H1 (cell line): Measurements from ENCODE around the gene PSMB5. TPM values are rescaled to one million over a fixed set of nuclear protein-coding genes. Genes with fewer than 3 reads are reported as not detected.

Source experiments
- CTCF ChIA-PET: fragments of 300-600 bp; sonication (Branson Sonifier 250); formaldehyde crosslinking; loops from one replicate; lab custom pipeline; 2021; ENCODE audit not compliant: partially characterized antibody; lab: Charles Lee
- POLR2A ChIA-PET: fragments of 300-600 bp; sonication (Branson Sonifier 250); formaldehyde crosslinking; loops from one replicate; lab custom pipeline; 2021; ENCODE audit warnings: inconsistent platforms; ENCODE audit not compliant: partially characterized antibody; lab: Charles Lee
- DNase-seq, 2 experiments: peaks; one replicate each; pipeline versions ENCODE4 v3.0.0 to v3.0.0-alpha.2; 2010 to 2022; ENCODE audit warnings: low spot score in 2 of 2, low read depth in 1 of 2, mixed read lengths in 1 of 2
- FAIRE-seq: peaks from 2 replicates; lab custom pipeline; 2011; peaks lifted over from hg19 to GRCh38; lab: Jason Lieb, UNC
- H2AFZ ChIP-seq: 2 replicates; pipeline ENCODE4 v1.8.1; 2012; ENCODE audit warnings: low read length, inconsistent platforms
- H2AK5ac ChIP-seq: 2 replicates; pipeline ENCODE4 v1.6.1; 2013; ENCODE audit warnings: low read depth, low read length
- H2BK120ac ChIP-seq: replicated peaks from 2 replicates; pipeline ENCODE3; 2013; ENCODE audit warnings: low read depth, low read length, inconsistent platforms
- H2BK12ac ChIP-seq: 2 replicates; pipeline ENCODE4 v1.6.1; 2013; ENCODE audit warnings: low read depth, low read length
- H2BK15ac ChIP-seq: 2 replicates; pipeline ENCODE4 v1.6.1; 2013; ENCODE audit warnings: low read length
- H2BK20ac ChIP-seq: 2 replicates; pipeline ENCODE4 v1.6.1; 2013; ENCODE audit warnings: low read length
- H2BK5ac ChIP-seq: 2 replicates; pipeline ENCODE4 v1.6.1; 2013; ENCODE audit warnings: low read depth, low read length
- H3K14ac ChIP-seq: 2 replicates; pipeline ENCODE4 v1.6.1; 2013; ENCODE audit warnings: inconsistent platforms; ENCODE audit not compliant: insufficient read length
- H3K18ac ChIP-seq: 2 replicates; pipeline ENCODE4 v1.6.1; 2013; ENCODE audit warnings: low read length; ENCODE audit errors: extremely low read depth
- H3K23ac ChIP-seq: 2 replicates; pipeline ENCODE4 v1.6.1; 2013; ENCODE audit warnings: inconsistent platforms; ENCODE audit not compliant: insufficient read length
- H3K23me2 ChIP-seq: 2 replicates; pipeline ENCODE4 v1.6.1; 2013; ENCODE audit warnings: low read depth, low read length
- H3K27ac ChIP-seq: 2 replicates; pipeline ENCODE4 v1.6.1; 2011; ENCODE audit warnings: low read depth, low read length, inconsistent platforms
- H3K27me3 ChIP-seq, 4 experiments: replicated peaks in 1 of 4; 1 replicate in 1 of 4; 2 replicates in 3 of 4; pipeline versions ENCODE4 v1.6.1 to v1.8.1; 2011 to 2013; ENCODE audit warnings: low read length in 3 of 4, mild to moderate bottlenecking in 3 of 4, inconsistent platforms in 2 of 4, mixed read lengths in 2 of 4, moderate library complexity in 1 of 4; ENCODE audit not compliant: control insufficient read depth in 3 of 4, insufficient read depth in 3 of 4; ENCODE audit errors: extremely low read depth in 1 of 4
- H3K36me3 ChIP-seq, 4 experiments: 2 replicates each; pipeline versions ENCODE4 v1.6.1 to v1.8.1; 2011 to 2013; ENCODE audit warnings: mild to moderate bottlenecking in 4 of 4, low read length in 3 of 4, moderate library complexity in 2 of 4, control low read depth in 1 of 4, inconsistent platforms in 1 of 4; ENCODE audit not compliant: insufficient read depth in 4 of 4, control insufficient read depth in 2 of 4
- H3K4ac ChIP-seq: replicated peaks from 2 replicates; pipeline ENCODE3; 2013; ENCODE audit warnings: low read length, low read depth, mixed read lengths, inconsistent platforms; ENCODE audit not compliant: insufficient read length
- H3K4me1 ChIP-seq, 4 experiments: replicated peaks in 1 of 4; 1 replicate in 1 of 4; 2 replicates in 3 of 4; pipeline versions ENCODE4 v1.6.1 to v1.8.1; 2011 to 2013; ENCODE audit warnings: low read length in 3 of 4, inconsistent platforms in 2 of 4, mixed read lengths in 1 of 4; ENCODE audit not compliant: insufficient read depth in 4 of 4, control insufficient read depth in 3 of 4
- H3K4me2 ChIP-seq, 2 experiments: 2 replicates each; pipeline versions ENCODE4 v1.6.1 to v1.8.1; 2011 to 2013; ENCODE audit warnings: low read depth in 2 of 2, low read length in 2 of 2, control low read depth in 1 of 2, inconsistent platforms in 1 of 2, mild to moderate bottlenecking in 1 of 2; ENCODE audit not compliant: insufficient read depth in 1 of 2
- H3K4me3 ChIP-seq, 4 experiments: fragments of 200-600, 300-600 bp in 1 of 4; sonication (generic), shearing (Covaris generic), sonication (Bioruptor Twin) in 1 of 4; 2 replicates each; pipeline versions ENCODE4 v1.5.1 to v1.8.1; 2011 to 2016; ENCODE audit warnings: low read length in 4 of 4, low read depth in 3 of 4, control low read depth in 2 of 4, inconsistent platforms in 2 of 4, mild to moderate bottlenecking in 2 of 4, mixed read lengths in 1 of 4, moderate library complexity in 1 of 4; ENCODE audit not compliant: insufficient read depth in 2 of 4; ENCODE audit errors: extremely low read depth in 1 of 4
- H3K56ac ChIP-seq: replicated peaks from 2 replicates; pipeline ENCODE3; 2013; ENCODE audit warnings: low read depth, mild to moderate bottlenecking, mixed read lengths, low read length, inconsistent platforms; ENCODE audit not compliant: insufficient read length
- H3K79me1 ChIP-seq: 2 replicates; pipeline ENCODE4 v1.6.1; 2013; ENCODE audit warnings: low read depth, low read length, control low read depth
- H3K79me2 ChIP-seq, 2 experiments: 2 replicates each; pipeline versions ENCODE4 v1.6.1 to v1.8.1; 2012 to 2013; ENCODE audit warnings: low read length in 2 of 2, mild to moderate bottlenecking in 2 of 2, inconsistent platforms in 1 of 2; ENCODE audit not compliant: insufficient read depth in 2 of 2, control insufficient read depth in 1 of 2
- H3K9ac ChIP-seq, 4 experiments: replicated peaks in 1 of 4; 1 replicate in 1 of 4; 2 replicates in 3 of 4; pipeline versions ENCODE4 v1.6.1 to v1.8.1; 2011 to 2013; ENCODE audit warnings: low read depth in 3 of 4, low read length in 3 of 4, control low read depth in 2 of 4, mild to moderate bottlenecking in 2 of 4, moderate library complexity in 2 of 4, inconsistent platforms in 1 of 4; ENCODE audit errors: extremely low read depth in 1 of 4
- H3K9me3 ChIP-seq, 2 experiments: 2 replicates each; pipeline versions ENCODE4 v1.6.1 to v1.8.1; 2012 to 2013; ENCODE audit warnings: mild to moderate bottlenecking in 2 of 2, moderate library complexity in 2 of 2, control low read depth in 1 of 2, inconsistent platforms in 1 of 2, low read depth in 1 of 2, low read length in 1 of 2, mixed read lengths in 1 of 2; ENCODE audit not compliant: insufficient read depth in 2 of 2
- H4K20me1 ChIP-seq, 2 experiments: replicated peaks in 1 of 2; 2 replicates each; pipeline versions ENCODE3 to v1.8.1; 2011 to 2013; ENCODE audit warnings: inconsistent platforms in 2 of 2, low read length in 2 of 2, mild to moderate bottlenecking in 1 of 2; ENCODE audit not compliant: insufficient read depth in 2 of 2, control insufficient read depth in 1 of 2
- H4K5ac ChIP-seq: 2 replicates; pipeline ENCODE4 v1.6.1; 2013; ENCODE audit warnings: low read length, low read depth, mixed read lengths, inconsistent platforms; ENCODE audit not compliant: insufficient read length
- H4K8ac ChIP-seq: 2 replicates; pipeline ENCODE4 v1.8.0; 2013; ENCODE audit warnings: mild to moderate bottlenecking, moderate library complexity, low read length, inconsistent platforms; ENCODE audit not compliant: insufficient read depth; ENCODE audit errors: extremely low read depth
- H4K91ac ChIP-seq: replicated peaks from 2 replicates; pipeline ENCODE3; 2013; ENCODE audit warnings: low read length, mixed read lengths, inconsistent platforms; ENCODE audit not compliant: insufficient read length
- CBX5 ChIP-seq: fragments of 300-800, 300-1000 bp; sonication (generic); IDR thresholded peaks from 2 replicates; pipeline ENCODE4 v1.7.1; 2016; ENCODE audit warnings: antibody characterized with exemption, low read length, low read depth
- CBX8 ChIP-seq: fragments of 300-800, 300-1000 bp; sonication (generic); IDR thresholded peaks from 2 replicates; pipeline ENCODE4 v1.7.1; 2016; ENCODE audit warnings: low read depth, low read length, borderline replicate concordance
- CEBPB ChIP-seq: IDR thresholded peaks from 2 replicates; pipeline ENCODE4 v1.6.1; 2012; ENCODE audit warnings: low read depth, low read length
- CTBP2 ChIP-seq: IDR thresholded peaks from 2 replicates; pipeline ENCODE4 v1.7.0; 2011; ENCODE audit warnings: borderline replicate concordance, mild to moderate bottlenecking, moderate library complexity, mixed read lengths, low read length; ENCODE audit not compliant: insufficient read depth, insufficient read length
- JUND ChIP-seq: IDR thresholded peaks from 2 replicates; pipeline ENCODE4 v1.6.1; 2011; ENCODE audit warnings: mild to moderate bottlenecking, improper control_type of control experiment, low read length
- NRF1 ChIP-seq: IDR thresholded peaks from 2 replicates; pipeline ENCODE4 v1.6.1; 2011; ENCODE audit warnings: mild to moderate bottlenecking, low read depth, low read length, improper control_type of control experiment
- PHF8 ChIP-seq: fragments of 200-600 bp; sonication (generic); conservative IDR thresholded peaks from 2 replicates; pipeline ENCODE4 v1.7.1; 2012; ENCODE audit warnings: low read depth, mild to moderate bottlenecking, inconsistent platforms, low read length, moderate library complexity
- RXRA ChIP-seq: IDR thresholded peaks from 2 replicates; pipeline ENCODE4 v1.6.1; 2011; ENCODE audit warnings: low read depth, mild to moderate bottlenecking, low read length, moderate library complexity; ENCODE audit not compliant: insufficient read depth
- SP1 ChIP-seq: IDR thresholded peaks from 2 replicates; pipeline ENCODE4 v1.6.1; 2011; ENCODE audit warnings: low read depth, low read length
- TBP ChIP-seq: IDR thresholded peaks from 2 replicates; pipeline ENCODE4 v1.6.1; 2011; ENCODE audit warnings: low read depth, low read length, improper control_type of control experiment
- USF2 ChIP-seq: IDR thresholded peaks from 2 replicates; pipeline ENCODE4 v1.6.1; 2011; ENCODE audit warnings: low read length, improper control_type of control experiment
- ZNF274 ChIP-seq: IDR thresholded peaks from 2 replicates; pipeline ENCODE4 v1.7.0; 2012; ENCODE audit warnings: low read length, borderline replicate concordance; ENCODE audit errors: extremely low read depth
- WGBS, 2 experiments: shearing (Covaris generic) in 1 of 2; methylation state at CpG; one replicate each; pipeline versions ENCODE4 v1.1.6 to v1.1.7; 2013 to 2015; ENCODE audit warnings: low lambda C conversion rate in 2 of 2, mixed read lengths in 2 of 2, inconsistent platforms in 1 of 2, low coverage in 1 of 2, missing lambda C conversion rate in 1 of 2; ENCODE audit not compliant: insufficient replicate concordance in 2 of 2, insufficient coverage in 1 of 2, insufficient read length in 1 of 2; ENCODE audit errors: extremely low coverage in 1 of 2, missing lambda C conversion rate in 1 of 2; 5-methylcytosine and 5-hydroxymethylcytosine counted together
- polyA plus RNA-seq, 7 experiments: library from polyadenylated mRNA; depleted of rRNA in 3 of 7; stranded (reverse) in 5 of 7; unstranded in 2 of 7; fragments of >200 nt in 5 of 7; fragments of 200-250 nt in 2 of 7; gene quantifications; 1 replicate in 5 of 7; 2 replicates in 1 of 7; 4 replicates in 1 of 7; pipeline versions ENCODE4 v1.2.1 to v1.2.3, GENCODE V29; 2011 to 2013; ENCODE audit warnings: missing spikeins in 2 of 7, mixed read lengths in 2 of 7
- total RNA-seq: library from RNA; stranded (reverse); fragmentation: NEBNext Ultra II Directional; extraction: Animal tissue kit (Norgen Biotek cat#: 25700); gene quantifications from 2 replicates; pipeline ENCODE4 v1.2.1, GENCODE V29; 2021

Gene PSMB5
- total and polyA plus RNA-seq, 2 of the 8 experiments (the other 6 are each of a cell fraction or from before 2014, with no cell fraction given) = 254 to 510 TPM

GRCh38 chr14:22995889-22996625 lies 38.6 kb downstream of the PSMB5 start:
- Histone ChIP-seq H2AK5ac (no peak overlapping the region), H3K4me2 (no peak overlapping the region), H3K23ac (no peak overlapping the region), H3K4me1 (peaks cover 0 to 5% (median 2%) of the 10 kb centered on the region in 4 experiments; a peak in 2 of 7 replicates), H4K20me1 (no peaks in the 10 kb centered on the region), H3K4ac (no peak overlapping the region), H3K9me3 (no peaks in the 10 kb centered on the region), H2AFZ (no peak overlapping the region), H3K79me2 (no peaks in the 10 kb centered on the region), H3K23me2 (no peaks in the 10 kb centered on the region; the same call in 1 of the 2 replicates), H3K56ac (no peak overlapping the region), H4K91ac (no peak overlapping the region), H2BK120ac (no peak overlapping the region), H2BK12ac (no peak overlapping the region), H3K36me3 (no peaks in the 10 kb centered on the region), H4K8ac (no peak overlapping the region), H3K9ac (no peak overlapping the region), H2BK20ac (no peak overlapping the region), H3K4me3 (no peak overlapping the region), H3K18ac (no peak overlapping the region), H3K27ac (no peak overlapping the region), H2BK5ac (no peak overlapping the region), H3K27me3 (no peaks in the 10 kb centered on the region), H4K5ac (no peak overlapping the region), H2BK15ac (no peak overlapping the region), H3K79me1 (no peaks in the 10 kb centered on the region; the same call in 1 of the 2 replicates), H3K14ac (no peak overlapping the region)
- POLR2A ChIA-PET = interaction anchor here (0.7 to 12.2 kb wide), 10 partner anchors 9 to 62 kb away, joined by 3 to 133 read pairs (median 6); partner anchors contain the start of genes AJUBA, CDH24, HAUS4 and PSMB5
- DNase-seq (no peak), FAIRE-seq (no peak)
- WGBS, 2 experiments = 95% methylated on average over 9 of the region's 9 CpGs; no CpG with 5 or more reads in 1 of the 2 experiments
- CTCF ChIA-PET = interaction anchor here (0.6 to 23.0 kb wide), 24 partner anchors 11 to 123 kb away, joined by 3 to 785 read pairs (median 5); partner anchors contain the start of genes ACIN1, AJUBA, C14orf119 and CDH24
- TF ChIP-seq JUND = no peak
- no peak for TF ChIP-seq NRF1
- no peak for TF ChIP-seq CEBPB
- TF ChIP-seq ZNF274 = no peak
- TF ChIP-seq RXRA = no peak
- TF ChIP-seq CTBP2 = no peak
- TF ChIP-seq PHF8 = no peak
- TF ChIP-seq CBX8 = no peak
- TF ChIP-seq USF2 = no peak
- no peak for TF ChIP-seq TBP
- no peak for TF ChIP-seq SP1
- no peak for TF ChIP-seq CBX5
